ENCODE results near the gene TNXB.
"Not testable (repeated sequence)": the region's sequence is repeated elsewhere in the genome, so short reads cannot be mapped to it uniquely, and the experiment has no call there.

TNXB gene

GRCh38 chr6:32003301-32003700, 105.8 kb downstream of the TNXB start:
- H3K23ac ChIP-seq (ENCODE audit: low read depth, low read length, poor library complexity); H4K8ac ChIP-seq (ENCODE audit: low read depth, low read length); H2BK12ac ChIP-seq (ENCODE audit: low read length); H3K27me3 ChIP-seq (ENCODE audit: control insufficient read depth in 3 of 3, insufficient read depth in 3 of 3, low read depth in 1 of 3, low read length in 3 of 3); H3K4me2 ChIP-seq (ENCODE audit: insufficient read depth, low read length, poor library complexity, severe bottlenecking); H3K4me3 ChIP-seq (ENCODE audit: low read length in 2 of 2); H3K18ac ChIP-seq (ENCODE audit: low read length); H3K27ac ChIP-seq (replicated peaks; ENCODE audit: low read length); H3K4me1 ChIP-seq (ENCODE audit: control insufficient read depth in 2 of 2, insufficient read depth in 1 of 2, low read depth in 1 of 2, low read length in 2 of 2); H3K9ac ChIP-seq (ENCODE audit: low read depth, low read length, poor library complexity); H2BK15ac ChIP-seq (ENCODE audit: low read length); H2BK120ac ChIP-seq (ENCODE audit: low read depth, low read length); H3K9me3 ChIP-seq (replicated peaks in 1 of 2; ENCODE audit: control insufficient read depth in 2 of 2, insufficient read depth in 1 of 2, low read depth in 1 of 2, low read length in 2 of 2); H3K14ac ChIP-seq (ENCODE audit: low read length); H4K91ac ChIP-seq (ENCODE audit: low read depth, low read length, poor library complexity); H2AFZ ChIP-seq (ENCODE audit: low read length); H3K4ac ChIP-seq (ENCODE audit: low read length); DNase-seq (ENCODE audit: low spot score); H2BK5ac ChIP-seq (ENCODE audit: low read length); H3K36me3 ChIP-seq (replicated peaks in 1 of 2; ENCODE audit: control insufficient read depth in 2 of 2, insufficient read depth in 2 of 2, low read length in 2 of 2); H2AK5ac ChIP-seq (ENCODE audit: low read depth, low read length); H3K79me1 ChIP-seq (ENCODE audit: low read depth, low read length): not testable (repeated sequence)
- WGBS, 2 donors (ENCODE audit: extremely low coverage in 2 of 2, insufficient read length in 2 of 2, insufficient replicate concordance in 1 of 2) = no CpG with 5 or more reads among the region's 7 CpGs

GRCh38 chr6:32002546-32003268, 106.4 kb downstream of the TNXB start:
- not testable (repeated sequence) for H3K4me2 ChIP-seq (ENCODE audit: insufficient read depth, low read length, poor library complexity, severe bottlenecking); H3K4ac ChIP-seq (ENCODE audit: low read length); H4K91ac ChIP-seq (ENCODE audit: low read depth, low read length, poor library complexity); H2AFZ ChIP-seq (ENCODE audit: low read length); H3K4me1 ChIP-seq (ENCODE audit: control insufficient read depth in 2 of 2, insufficient read depth in 1 of 2, low read depth in 1 of 2, low read length in 2 of 2); H2BK15ac ChIP-seq (ENCODE audit: low read length); H4K8ac ChIP-seq (ENCODE audit: low read depth, low read length); H3K9me3 ChIP-seq (replicated peaks in 1 of 2; ENCODE audit: control insufficient read depth in 2 of 2, insufficient read depth in 1 of 2, low read depth in 1 of 2, low read length in 2 of 2); H2AK5ac ChIP-seq (ENCODE audit: low read depth, low read length); H3K36me3 ChIP-seq (replicated peaks in 1 of 2; ENCODE audit: control insufficient read depth in 2 of 2, insufficient read depth in 2 of 2, low read length in 2 of 2); H3K79me1 ChIP-seq (ENCODE audit: low read depth, low read length); H3K9ac ChIP-seq (ENCODE audit: low read depth, low read length, poor library complexity); H3K27ac ChIP-seq (replicated peaks; ENCODE audit: low read length); H3K14ac ChIP-seq (ENCODE audit: low read length); H2BK12ac ChIP-seq (ENCODE audit: low read length); H2BK120ac ChIP-seq (ENCODE audit: low read depth, low read length); H3K23ac ChIP-seq (ENCODE audit: low read depth, low read length, poor library complexity); DNase-seq (ENCODE audit: low spot score); H3K18ac ChIP-seq (ENCODE audit: low read length); H3K27me3 ChIP-seq (ENCODE audit: control insufficient read depth in 3 of 3, insufficient read depth in 3 of 3, low read depth in 1 of 3, low read length in 3 of 3); H3K4me3 ChIP-seq (ENCODE audit: low read length in 2 of 2); H2BK5ac ChIP-seq (ENCODE audit: low read length)
- WGBS, 2 donors (ENCODE audit: extremely low coverage in 2 of 2, insufficient read length in 2 of 2, insufficient replicate concordance in 1 of 2) = no CpG with 5 or more reads among the region's 15 CpGs

- not testable (repeated sequence) for H3K18ac ChIP-seq (ENCODE audit: low read length); H3K4me3 ChIP-seq (ENCODE audit: low read length in 2 of 2); H3K36me3 ChIP-seq (replicated peaks in 1 of 2; ENCODE audit: control insufficient read depth in 2 of 2, insufficient read depth in 2 of 2, low read length in 2 of 2); H3K9ac ChIP-seq (ENCODE audit: low read depth, low read length, poor library complexity); H2BK5ac ChIP-seq (ENCODE audit: low read length); DNase-seq (ENCODE audit: low spot score); H3K9me3 ChIP-seq (replicated peaks in 1 of 2; ENCODE audit: control insufficient read depth in 2 of 2, insufficient read depth in 1 of 2, low read depth in 1 of 2, low read length in 2 of 2); H2BK120ac ChIP-seq (ENCODE audit: low read depth, low read length); H2BK12ac ChIP-seq (ENCODE audit: low read length); H2BK15ac ChIP-seq (ENCODE audit: low read length); H4K8ac ChIP-seq (ENCODE audit: low read depth, low read length); H3K4me1 ChIP-seq (ENCODE audit: control insufficient read depth in 2 of 2, insufficient read depth in 1 of 2, low read depth in 1 of 2, low read length in 2 of 2); H3K27ac ChIP-seq (replicated peaks; ENCODE audit: low read length); H3K23ac ChIP-seq (ENCODE audit: low read depth, low read length, poor library complexity); H2AFZ ChIP-seq (ENCODE audit: low read length); H3K4me2 ChIP-seq (ENCODE audit: insufficient read depth, low read length, poor library complexity, severe bottlenecking); H4K91ac ChIP-seq (ENCODE audit: low read depth, low read length, poor library complexity); H3K14ac ChIP-seq (ENCODE audit: low read length); H2AK5ac ChIP-seq (ENCODE audit: low read depth, low read length); H3K27me3 ChIP-seq (ENCODE audit: control insufficient read depth in 3 of 3, insufficient read depth in 3 of 3, low read depth in 1 of 3, low read length in 3 of 3); H3K79me1 ChIP-seq (ENCODE audit: low read depth, low read length); H3K4ac ChIP-seq (ENCODE audit: low read length)
- no CpG with 5 or more reads among the region's 6 CpGs for WGBS, 2 donors (ENCODE audit: extremely low coverage in 2 of 2, insufficient read length in 2 of 2, insufficient replicate concordance in 1 of 2)
Measured at GRCh38 chr6:31996385-31996784, 112.8 kb downstream of the TNXB start.

GRCh38 chr6:31994421-31994820, 114.7 kb downstream of the TNXB start:
- H3K27me3 ChIP-seq (ENCODE audit: control insufficient read depth in 3 of 3, insufficient read depth in 3 of 3, low read depth in 1 of 3, low read length in 3 of 3); H3K4ac ChIP-seq (ENCODE audit: low read length); H3K4me2 ChIP-seq (ENCODE audit: insufficient read depth, low read length, poor library complexity, severe bottlenecking); H2BK120ac ChIP-seq (ENCODE audit: low read depth, low read length); H2BK5ac ChIP-seq (ENCODE audit: low read length); H3K27ac ChIP-seq (replicated peaks; ENCODE audit: low read length); H3K14ac ChIP-seq (ENCODE audit: low read length); H2BK12ac ChIP-seq (ENCODE audit: low read length); H3K36me3 ChIP-seq (replicated peaks in 1 of 2; ENCODE audit: control insufficient read depth in 2 of 2, insufficient read depth in 2 of 2, low read length in 2 of 2); H3K4me3 ChIP-seq (ENCODE audit: low read length in 2 of 2); H3K9me3 ChIP-seq (replicated peaks in 1 of 2; ENCODE audit: control insufficient read depth in 2 of 2, insufficient read depth in 1 of 2, low read depth in 1 of 2, low read length in 2 of 2); H2BK15ac ChIP-seq (ENCODE audit: low read length); H3K79me1 ChIP-seq (ENCODE audit: low read depth, low read length); H3K23ac ChIP-seq (ENCODE audit: low read depth, low read length, poor library complexity); H3K4me1 ChIP-seq (ENCODE audit: control insufficient read depth in 2 of 2, insufficient read depth in 1 of 2, low read depth in 1 of 2, low read length in 2 of 2); H4K8ac ChIP-seq (ENCODE audit: low read depth, low read length); H2AK5ac ChIP-seq (ENCODE audit: low read depth, low read length); H3K9ac ChIP-seq (ENCODE audit: low read depth, low read length, poor library complexity); H2AFZ ChIP-seq (ENCODE audit: low read length); H4K91ac ChIP-seq (ENCODE audit: low read depth, low read length, poor library complexity); DNase-seq (ENCODE audit: low spot score); H3K18ac ChIP-seq (ENCODE audit: low read length): not testable (repeated sequence)
- no CpG with 5 or more reads among the region's 14 CpGs for WGBS, 2 donors (ENCODE audit: extremely low coverage in 2 of 2, insufficient read length in 2 of 2, insufficient replicate concordance in 1 of 2)

Data from neuronal stem cell (in vitro differentiated cells).